ENCODE measurements around the gene CFAP61. TPM values are rescaled to one million over a fixed set of nuclear protein-coding genes. Genes with fewer than 3 reads are reported as not detected.

Gene CFAP61
- total RNA-seq, 1 donor from 2014 or later = 2.6 TPM

- Mint-ChIP-seq H3K9me3 (ENCODE audit: low read depth) (no peaks in the 10 kb centered on the region), H3K27ac (no peak overlapping the region), H3K36me3 (ENCODE audit: insufficient read depth) (peaks cover 11% of the 10 kb centered on the region), H3K27me3 (no peaks in the 10 kb centered on the region), H3K4me1 (ENCODE audit: low read depth) (peaks cover 12% of the 10 kb centered on the region), H3K4me3 (ENCODE audit: low read depth) (no peak overlapping the region)
- no peak for TF ChIP-seq CTCF (IDR thresholded peaks at IDR 0.05; ENCODE audit: unreplicated experiment)
- DNase-seq (ENCODE audit: low spot score, unreplicated experiment) = no peak
Observed at GRCh38 chr20:20401991-20402390, 349.7 kb downstream of the CFAP61 start.

- peak overlapping the region; percentile 57 for H3K27ac Mint-ChIP-seq
- TF ChIP-seq CTCF (IDR thresholded peaks at IDR 0.05; ENCODE audit: unreplicated experiment) = no peak
- no peak overlapping the region for H3K4me3 Mint-ChIP-seq (ENCODE audit: low read depth)
- H3K4me1 Mint-ChIP-seq (ENCODE audit: low read depth) = peaks cover 10% of the 10 kb centered on the region
- H3K27me3 Mint-ChIP-seq = no peaks in the 10 kb centered on the region
- H3K36me3 Mint-ChIP-seq (ENCODE audit: insufficient read depth) = peaks cover 7% of the 10 kb centered on the region
- no peak for DNase-seq (ENCODE audit: low spot score, unreplicated experiment)
- H3K9me3 Mint-ChIP-seq (ENCODE audit: low read depth) = no peaks in the 10 kb centered on the region
Observed at GRCh38 chr20:20404633-20405032, 352.3 kb downstream of the CFAP61 start.

GRCh38 chr20:20405623-20406022 is 353.3 kb downstream of the CFAP61 start:
- Mint-ChIP-seq H3K27ac (no peak overlapping the region), H3K4me3 (ENCODE audit: low read depth) (no peak overlapping the region), H3K4me1 (ENCODE audit: low read depth) (peaks cover 8% of the 10 kb centered on the region), H3K9me3 (ENCODE audit: low read depth) (no peaks in the 10 kb centered on the region), H3K36me3 (ENCODE audit: insufficient read depth) (peaks cover 7% of the 10 kb centered on the region), H3K27me3 (no peaks in the 10 kb centered on the region)
- DNase-seq (ENCODE audit: low spot score, unreplicated experiment) = no peak
- TF ChIP-seq CTCF (IDR thresholded peaks at IDR 0.05; ENCODE audit: unreplicated experiment) = no peak

GRCh38 chr20:20406306-20406705 is 354.0 kb downstream of the CFAP61 start:
- H3K4me3 Mint-ChIP-seq (ENCODE audit: low read depth) = no peak overlapping the region
- no peak for DNase-seq (ENCODE audit: low spot score, unreplicated experiment)
- H3K4me1 Mint-ChIP-seq (ENCODE audit: low read depth) = peaks cover 13% of the 10 kb centered on the region
- H3K27ac Mint-ChIP-seq = no peak overlapping the region
- H3K27me3 Mint-ChIP-seq = no peaks in the 10 kb centered on the region
- H3K36me3 Mint-ChIP-seq (ENCODE audit: insufficient read depth) = peaks cover 7% of the 10 kb centered on the region
- no peak for TF ChIP-seq CTCF (IDR thresholded peaks at IDR 0.05; ENCODE audit: unreplicated experiment)
- H3K9me3 Mint-ChIP-seq (ENCODE audit: low read depth) = no peaks in the 10 kb centered on the region

- Mint-ChIP-seq H3K4me3 (ENCODE audit: low read depth) (no peak overlapping the region), H3K9me3 (ENCODE audit: low read depth) (no peaks in the 10 kb centered on the region), H3K36me3 (ENCODE audit: insufficient read depth) (peaks cover 15% of the 10 kb centered on the region), H3K27me3 (peaks cover 1% of the 10 kb centered on the region), H3K27ac (peak overlapping the region; percentile 59), H3K4me1 (ENCODE audit: low read depth) (peaks cover 17% of the 10 kb centered on the region)
- DNase-seq (ENCODE audit: low spot score, unreplicated experiment) = no peak
- TF ChIP-seq CTCF (IDR thresholded peaks at IDR 0.05; ENCODE audit: unreplicated experiment) = peak; percentile 31
Observed at GRCh38 chr20:20407891-20408805, 355.8 kb downstream of the CFAP61 start.

All from progenitor cell of endocrine pancreas (in vitro differentiated cells).